ENCODE data around the gene BCS1L. TPM values are rescaled to one million over a fixed set of nuclear protein-coding genes. Genes with fewer than 3 reads are reported as not detected.

Gene BCS1L
- total and polyA plus RNA-seq, 12 donors = 34.8 to 84.2 (median 45.9) TPM

GRCh38 chr2:218642121-218642656 lies 17.3 kb upstream of the BCS1L start:
- intact Hi-C loops (cut with DNase I) = loop anchor here in 3 of 10 donors (10.0 kb wide), 3 partner anchors 77 to 237 kb away; partner anchors contain the start of genes VIL1 (in 2 of the 3), CNOT9 (in 1 of the 3) and USP37 (in 1 of the 3)
- Histone ChIP-seq H3K27me3 (no peaks in the 10 kb centered on the region), H3K9me3 (no peaks in the 10 kb centered on the region), H3K4me3 (no peak overlapping the region), H3K27ac (no peak overlapping the region), H3K36me3 (peaks cover 11 to 100% (median 78%) of the 10 kb centered on the region in 9 donors), H3K4me1 (no peaks in the 10 kb centered on the region)
- no peak for DNase-seq
- TF ChIP-seq CTCF (IDR thresholded peaks at IDR 0.05) = no peak
- 92 to 94% methylated on average over 18 of the region's 18 CpGs for WGBS, 2 donors
- ATAC-seq = peak in 1 of 8 donors; percentile 25

- Histone ChIP-seq H3K4me3 (no peak overlapping the region), H3K27ac (no peak overlapping the region), H3K4me1 (no peaks in the 10 kb centered on the region), H3K27me3 (no peaks in the 10 kb centered on the region), H3K9me3 (no peaks in the 10 kb centered on the region), H3K36me3 (peaks cover 10 to 100% (median 79%) of the 10 kb centered on the region in 9 donors)
- 89 to 91% methylated on average over 17 of the region's 17 CpGs for WGBS, 2 donors
- ATAC-seq (peak in 4 of 8 donors; percentile 14 to 33 (median 26)), DNase-seq (no peak)
- intact Hi-C loops (cut with DNase I) = loop anchor here in 3 of 10 donors (10.0 kb wide), 3 partner anchors 78 to 238 kb away; partner anchors contain the start of genes VIL1 (in 2 of the 3), CNOT9 (in 1 of the 3) and USP37 (in 1 of the 3)
- no peak for TF ChIP-seq CTCF (IDR thresholded peaks at IDR 0.05)
Observed at GRCh38 chr2:218642786-218643185, 16.7 kb upstream of the BCS1L start.

- H3K4me3 ChIP-seq = no peak overlapping the region
- intact Hi-C loops (cut with DNase I) = loop anchor here in 3 of 10 donors (10.0 kb wide), 3 partner anchors 79 to 239 kb away; partner anchors contain the start of genes VIL1 (in 2 of the 3), CNOT9 (in 1 of the 3) and USP37 (in 1 of the 3)
- no peak for TF ChIP-seq CTCF (IDR thresholded peaks at IDR 0.05)
- H3K9me3 ChIP-seq = no peaks in the 10 kb centered on the region
- DNase-seq (no peak), ATAC-seq (no peak)
- whole genome bisulfite sequencing, 2 donors = 93 to 96% methylated on average over 10 of the region's 10 CpGs
- H3K27me3 ChIP-seq = no peaks in the 10 kb centered on the region
- peaks cover 0 to 4% (median 0%) of the 10 kb centered on the region in 9 donors for H3K4me1 ChIP-seq
- peaks cover 4 to 100% (median 72%) of the 10 kb centered on the region in 9 donors for H3K36me3 ChIP-seq
- no peak overlapping the region for H3K27ac ChIP-seq
Observed at GRCh38 chr2:218643751-218644310, 15.7 kb upstream of the BCS1L start.

- DNase-seq (no peak), ATAC-seq (no peak)
- no peaks in the 10 kb centered on the region for H3K27me3 ChIP-seq
- no peak overlapping the region for H3K27ac ChIP-seq
- TF ChIP-seq CTCF (IDR thresholded peaks at IDR 0.05) = no peak
- H3K4me3 ChIP-seq = no peak overlapping the region
- intact Hi-C loops (cut with DNase I) = loop anchor here in 5 of 10 donors (5.0 to 10.0 kb wide), 6 partner anchors 52 to 240 kb away; partner anchors contain the start of genes VIL1 (in 2 of the 5), CNOT9 (in 1 of the 5) and USP37 (in 1 of the 5)
- WGBS, 2 donors = 95 to 97% methylated on average over 11 of the region's 11 CpGs
- peaks cover 4 to 100% (median 75%) of the 10 kb centered on the region in 9 donors for H3K36me3 ChIP-seq
- H3K9me3 ChIP-seq = no peaks in the 10 kb centered on the region
- peaks cover 0 to 4% (median 0%) of the 10 kb centered on the region in 9 donors for H3K4me1 ChIP-seq
Observed at GRCh38 chr2:218644721-218645120, 14.8 kb upstream of the BCS1L start.

Data from heart right ventricle (tissue), 16 donors.